GM23338 (cell line): ENCODE results near the gene DNAJB13. TPM values are rescaled to one million over a fixed set of nuclear protein-coding genes. Genes with fewer than 3 reads are reported as not detected.

ENCODE experiments used
- ATAC-seq: fragments of 200-7000 bp; cut with Tn5 transposase; 3 replicates; pipeline ENCODE4 v1.9.1; 2020
- DNase-seq: peaks from one replicate; pipeline ENCODE4 v3.0.0-alpha.2; 2015; ENCODE audit warnings: low spot score
- H2AFZ ChIP-seq: fragments of 200-600 bp; sonication (generic); 2 replicates; pipeline ENCODE4 v1.8.0; 2016; ENCODE audit warnings: antibody characterized with exemption, mild to moderate bottlenecking, moderate library complexity
- H3F3A ChIP-seq: fragments of 200-600 bp; sonication (generic); replicated peaks from 2 replicates; pipeline ENCODE4 v1.8.0; 2017; ENCODE audit warnings: antibody characterized with exemption, mixed run types, low read depth
- H3K27ac ChIP-seq: fragments of 200-600 bp; sonication (generic); 2 replicates; pipeline ENCODE4 v1.6.1; 2016; ENCODE audit warnings: low read depth
- H3K27me3 ChIP-seq: fragments of 200-600 bp; sonication (generic); 2 replicates; pipeline ENCODE4 v1.8.0; 2016; ENCODE audit warnings: mild to moderate bottlenecking, mixed run types, moderate library complexity; ENCODE audit not compliant: insufficient read depth
- H3K36me3 ChIP-seq: fragments of 200-600 bp; sonication (generic); 2 replicates; pipeline ENCODE4 v1.8.0; 2016; ENCODE audit warnings: mild to moderate bottlenecking; ENCODE audit not compliant: insufficient read depth
- H3K4me1 ChIP-seq: fragments of 200-600 bp; sonication (generic); 2 replicates; pipeline ENCODE4 v1.8.0; 2016; ENCODE audit warnings: mild to moderate bottlenecking, moderate library complexity; ENCODE audit not compliant: insufficient read depth
- H3K4me2 ChIP-seq: fragments of 200-600 bp; sonication (generic); 2 replicates; pipeline ENCODE4 v1.7.1; 2017; ENCODE audit warnings: mixed run types
- H3K4me3 ChIP-seq: fragments of 200-600 bp; sonication (generic); 2 replicates; pipeline ENCODE4 v1.6.1; 2016; ENCODE audit warnings: mixed run types
- H3K79me2 ChIP-seq: fragments of 200-600 bp; sonication (generic); replicated peaks from 2 replicates; pipeline ENCODE4 v1.8.0; 2017; ENCODE audit warnings: mild to moderate bottlenecking; ENCODE audit not compliant: insufficient read depth
- H3K9me2 ChIP-seq: fragments of 200-600 bp; sonication (generic); 2 replicates; pipeline ENCODE4 v1.8.0; 2017; ENCODE audit not compliant: insufficient read depth
- H4K20me1 ChIP-seq: fragments of 200-600 bp; sonication (generic); replicated peaks from 2 replicates; pipeline ENCODE4 v1.8.0; 2017; ENCODE audit warnings: mild to moderate bottlenecking; ENCODE audit not compliant: insufficient read depth
- H3K27ac Mint-ChIP-seq: 2 replicates; pipeline ENCODE4 v1.8.0; 2020; ENCODE audit warnings: inconsistent platforms, mild to moderate bottlenecking, moderate library complexity, mixed read lengths
- H3K27me3 Mint-ChIP-seq: 3 replicates; pipeline ENCODE4 v1.8.0; 2022; ENCODE audit warnings: low read depth, mild to moderate bottlenecking, moderate library complexity, mixed read lengths, inconsistent platforms; ENCODE audit not compliant: insufficient read depth, poor library complexity
- H3K36me3 Mint-ChIP-seq: 3 replicates; pipeline ENCODE4 v1.8.0; 2021; ENCODE audit warnings: low read depth, mild to moderate bottlenecking, inconsistent platforms, moderate library complexity, mixed read lengths
- H3K4me1 Mint-ChIP-seq: 3 replicates; pipeline ENCODE4 v1.8.0; 2020; ENCODE audit warnings: mild to moderate bottlenecking, inconsistent platforms, mixed read lengths
- H3K4me3 Mint-ChIP-seq: 3 replicates; pipeline ENCODE4 v1.8.0; 2021; ENCODE audit warnings: moderate library complexity, mild to moderate bottlenecking, inconsistent platforms, mixed read lengths
- H3K9me3 Mint-ChIP-seq: 3 replicates; pipeline ENCODE4 v1.8.0; 2020; ENCODE audit warnings: moderate library complexity, mild to moderate bottlenecking, inconsistent platforms, mixed read lengths
- CREB1 ChIP-seq: fragments of 250-450 bp; sonication (Bioruptor Pico); IDR thresholded peaks from 2 replicates; pipeline ENCODE4 v1.5.0; 2020; ENCODE audit warnings: low read depth, mild to moderate bottlenecking, moderate library complexity
- EZH2 ChIP-seq: fragments of 200-600 bp; sonication (generic); IDR thresholded peaks from one replicate; pipeline ENCODE4 v1.8.0; 2017; ENCODE audit warnings: antibody characterized with exemption, mild to moderate bottlenecking, low read depth; ENCODE audit not compliant: unreplicated experiment
- EZH2phosphoT487 ChIP-seq: fragments of 200-600 bp; sonication (generic); IDR thresholded peaks from one replicate; pipeline ENCODE4 v1.8.1; 2018; ENCODE audit warnings: antibody characterized with exemption; ENCODE audit not compliant: unreplicated experiment
- JUNB ChIP-seq: IDR thresholded peaks from one replicate; pipeline ENCODE4 v1.6.1; 2016; ENCODE audit warnings: antibody characterized with exemption; ENCODE audit not compliant: unreplicated experiment
- NANOG ChIP-seq: IDR thresholded peaks from 2 replicates; pipeline ENCODE4 v1.6.1; 2016; ENCODE audit warnings: antibody characterized with exemption, borderline replicate concordance
- POLR2AphosphoS5 ChIP-seq: IDR thresholded peaks from 2 replicates; pipeline ENCODE4 v1.6.1; 2016; ENCODE audit warnings: antibody characterized with exemption, low read depth
- STAT1 ChIP-seq: IDR thresholded peaks from one replicate; pipeline ENCODE4 v1.6.1; 2016; ENCODE audit warnings: antibody characterized with exemption; ENCODE audit not compliant: unreplicated experiment
- ZNF114 ChIP-seq: fragments of 250-450 bp; sonication (Bioruptor Pico); IDR thresholded peaks from 2 replicates; pipeline ENCODE4 v1.5.0; 2020; ENCODE audit warnings: mild to moderate bottlenecking, moderate library complexity
- ZNF331 ChIP-seq: fragments of 250-450 bp; sonication (Bioruptor Pico); IDR thresholded peaks from 2 replicates; pipeline ENCODE4 v1.5.0; 2020; ENCODE audit warnings: low read depth, mild to moderate bottlenecking, moderate library complexity
- polyA plus RNA-seq: library from polyadenylated mRNA; unstranded; fragments of >200 nt; fragmentation: Nextera tagmentation; extraction: Ambion mirVana; gene quantifications from 2 replicates; pipeline ENCODE4 v1.2.1, GENCODE V29; 2016
- total RNA-seq: library from RNA; depleted of rRNA; stranded (reverse); fragments of >200 nt; shearing (Covaris generic); gene quantifications from 2 replicates; pipeline ENCODE4 v1.2.3, GENCODE V29; 2014
- TF ChIP-seq, protein P1 (sequence below): fragments of 250-450 bp; sonication (Bioruptor Pico); IDR thresholded peaks from 2 replicates; pipeline ENCODE4 v1.5.0; 2020; ENCODE audit warnings: mild to moderate bottlenecking, moderate library complexity
- TF ChIP-seq, protein P2 (sequence below), 2 experiments: fragments of 200-600 bp in 1 of 2; sonication (generic) in 1 of 2; conservative IDR thresholded peaks; 2 replicates each; pipeline versions ENCODE4 v1.5.1 to v1.6.1; 2016 to 2017; ENCODE audit warnings: antibody characterized with exemption in 2 of 2, low read depth in 2 of 2, mild to moderate bottlenecking in 2 of 2, moderate library complexity in 1 of 2
- TF ChIP-seq, protein P3 (sequence below): IDR thresholded peaks from 2 replicates; pipeline ENCODE4 v1.6.1; 2016; ENCODE audit warnings: antibody characterized with exemption
- TF ChIP-seq, protein P4 (sequence below): IDR thresholded peaks from one replicate; pipeline ENCODE4 v1.6.1; 2018; ENCODE audit warnings: antibody characterized with exemption; ENCODE audit not compliant: unreplicated experiment

DNAJB13 gene
- total and polyA plus RNA-seq, 2 experiments from 2014 or later, result 0.14 to 0.32 TPM

DNA sequence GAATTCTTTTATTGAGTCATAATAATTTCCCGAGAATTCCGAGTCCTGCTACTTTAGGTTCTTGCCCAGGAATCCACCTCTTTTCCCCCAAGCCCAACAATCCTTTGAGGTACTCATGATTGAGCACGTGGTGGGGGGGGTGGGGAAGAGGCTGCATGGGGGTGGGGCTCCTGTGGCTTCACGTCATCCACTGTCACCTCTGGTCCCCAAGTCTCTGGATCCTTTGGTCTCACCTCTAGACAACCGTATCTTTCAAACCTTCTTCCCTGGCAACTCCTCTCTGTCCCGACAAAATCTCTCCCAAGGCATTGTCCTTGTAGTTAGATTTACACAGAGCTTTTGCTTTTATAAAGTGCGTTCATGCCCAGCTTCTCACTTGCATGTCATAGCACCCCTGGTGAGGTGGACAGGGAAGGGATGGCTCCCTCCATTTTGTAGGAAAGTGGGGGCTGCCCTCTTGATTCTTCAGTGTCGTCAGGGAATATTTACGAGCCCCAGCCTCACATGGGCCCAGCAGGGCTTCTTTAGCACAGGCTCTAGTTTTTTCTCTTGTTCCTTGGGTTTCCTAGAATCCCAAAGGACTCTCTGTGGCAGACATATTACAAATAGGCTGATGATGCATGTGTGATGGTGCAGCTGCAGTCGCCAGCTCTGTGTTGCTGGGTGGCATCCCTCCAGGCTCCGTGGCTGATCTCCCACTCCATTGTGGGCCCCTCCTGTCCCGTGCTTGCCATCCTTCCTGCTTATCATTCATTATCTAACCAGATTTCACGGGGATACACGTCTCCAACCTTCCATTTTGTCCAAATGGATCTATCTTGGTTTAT lies 49.7 kb downstream of the DNAJB13 start:
- Histone ChIP-seq H3K4me1 (no peaks in the 10 kb centered on the region; the same call in 1 of the 2 replicates), H3K27me3 (no peaks in the 10 kb centered on the region), H3K4me2 (no peak overlapping the region), H3K27ac (no peak overlapping the region), H3K4me3 (no peak overlapping the region), H4K20me1 (no peaks in the 10 kb centered on the region), H3F3A (no peaks in the 10 kb centered on the region), H3K79me2 (no peaks in the 10 kb centered on the region), H3K36me3 (no peaks in the 10 kb centered on the region), H2AFZ (no peak overlapping the region), H3K9me2 (no peaks in the 10 kb centered on the region)
- H3K9me3 Mint-ChIP-seq, result no peaks in the 10 kb centered on the region
- H3K4me3 Mint-ChIP-seq, result no peak overlapping the region
- DNase-seq (no peak), ATAC-seq (no peak)
- H3K36me3 Mint-ChIP-seq, result no peaks in the 10 kb centered on the region; the same call in 2 of the 3 replicates
- H3K4me1 Mint-ChIP-seq, result peaks cover 13% of the 10 kb centered on the region; the same call in 2 of the 3 replicates
- no peak overlapping the region for H3K27ac Mint-ChIP-seq
- peaks cover 4% of the 10 kb centered on the region for H3K27me3 Mint-ChIP-seq
- TF ChIP-seq, protein P1, sequence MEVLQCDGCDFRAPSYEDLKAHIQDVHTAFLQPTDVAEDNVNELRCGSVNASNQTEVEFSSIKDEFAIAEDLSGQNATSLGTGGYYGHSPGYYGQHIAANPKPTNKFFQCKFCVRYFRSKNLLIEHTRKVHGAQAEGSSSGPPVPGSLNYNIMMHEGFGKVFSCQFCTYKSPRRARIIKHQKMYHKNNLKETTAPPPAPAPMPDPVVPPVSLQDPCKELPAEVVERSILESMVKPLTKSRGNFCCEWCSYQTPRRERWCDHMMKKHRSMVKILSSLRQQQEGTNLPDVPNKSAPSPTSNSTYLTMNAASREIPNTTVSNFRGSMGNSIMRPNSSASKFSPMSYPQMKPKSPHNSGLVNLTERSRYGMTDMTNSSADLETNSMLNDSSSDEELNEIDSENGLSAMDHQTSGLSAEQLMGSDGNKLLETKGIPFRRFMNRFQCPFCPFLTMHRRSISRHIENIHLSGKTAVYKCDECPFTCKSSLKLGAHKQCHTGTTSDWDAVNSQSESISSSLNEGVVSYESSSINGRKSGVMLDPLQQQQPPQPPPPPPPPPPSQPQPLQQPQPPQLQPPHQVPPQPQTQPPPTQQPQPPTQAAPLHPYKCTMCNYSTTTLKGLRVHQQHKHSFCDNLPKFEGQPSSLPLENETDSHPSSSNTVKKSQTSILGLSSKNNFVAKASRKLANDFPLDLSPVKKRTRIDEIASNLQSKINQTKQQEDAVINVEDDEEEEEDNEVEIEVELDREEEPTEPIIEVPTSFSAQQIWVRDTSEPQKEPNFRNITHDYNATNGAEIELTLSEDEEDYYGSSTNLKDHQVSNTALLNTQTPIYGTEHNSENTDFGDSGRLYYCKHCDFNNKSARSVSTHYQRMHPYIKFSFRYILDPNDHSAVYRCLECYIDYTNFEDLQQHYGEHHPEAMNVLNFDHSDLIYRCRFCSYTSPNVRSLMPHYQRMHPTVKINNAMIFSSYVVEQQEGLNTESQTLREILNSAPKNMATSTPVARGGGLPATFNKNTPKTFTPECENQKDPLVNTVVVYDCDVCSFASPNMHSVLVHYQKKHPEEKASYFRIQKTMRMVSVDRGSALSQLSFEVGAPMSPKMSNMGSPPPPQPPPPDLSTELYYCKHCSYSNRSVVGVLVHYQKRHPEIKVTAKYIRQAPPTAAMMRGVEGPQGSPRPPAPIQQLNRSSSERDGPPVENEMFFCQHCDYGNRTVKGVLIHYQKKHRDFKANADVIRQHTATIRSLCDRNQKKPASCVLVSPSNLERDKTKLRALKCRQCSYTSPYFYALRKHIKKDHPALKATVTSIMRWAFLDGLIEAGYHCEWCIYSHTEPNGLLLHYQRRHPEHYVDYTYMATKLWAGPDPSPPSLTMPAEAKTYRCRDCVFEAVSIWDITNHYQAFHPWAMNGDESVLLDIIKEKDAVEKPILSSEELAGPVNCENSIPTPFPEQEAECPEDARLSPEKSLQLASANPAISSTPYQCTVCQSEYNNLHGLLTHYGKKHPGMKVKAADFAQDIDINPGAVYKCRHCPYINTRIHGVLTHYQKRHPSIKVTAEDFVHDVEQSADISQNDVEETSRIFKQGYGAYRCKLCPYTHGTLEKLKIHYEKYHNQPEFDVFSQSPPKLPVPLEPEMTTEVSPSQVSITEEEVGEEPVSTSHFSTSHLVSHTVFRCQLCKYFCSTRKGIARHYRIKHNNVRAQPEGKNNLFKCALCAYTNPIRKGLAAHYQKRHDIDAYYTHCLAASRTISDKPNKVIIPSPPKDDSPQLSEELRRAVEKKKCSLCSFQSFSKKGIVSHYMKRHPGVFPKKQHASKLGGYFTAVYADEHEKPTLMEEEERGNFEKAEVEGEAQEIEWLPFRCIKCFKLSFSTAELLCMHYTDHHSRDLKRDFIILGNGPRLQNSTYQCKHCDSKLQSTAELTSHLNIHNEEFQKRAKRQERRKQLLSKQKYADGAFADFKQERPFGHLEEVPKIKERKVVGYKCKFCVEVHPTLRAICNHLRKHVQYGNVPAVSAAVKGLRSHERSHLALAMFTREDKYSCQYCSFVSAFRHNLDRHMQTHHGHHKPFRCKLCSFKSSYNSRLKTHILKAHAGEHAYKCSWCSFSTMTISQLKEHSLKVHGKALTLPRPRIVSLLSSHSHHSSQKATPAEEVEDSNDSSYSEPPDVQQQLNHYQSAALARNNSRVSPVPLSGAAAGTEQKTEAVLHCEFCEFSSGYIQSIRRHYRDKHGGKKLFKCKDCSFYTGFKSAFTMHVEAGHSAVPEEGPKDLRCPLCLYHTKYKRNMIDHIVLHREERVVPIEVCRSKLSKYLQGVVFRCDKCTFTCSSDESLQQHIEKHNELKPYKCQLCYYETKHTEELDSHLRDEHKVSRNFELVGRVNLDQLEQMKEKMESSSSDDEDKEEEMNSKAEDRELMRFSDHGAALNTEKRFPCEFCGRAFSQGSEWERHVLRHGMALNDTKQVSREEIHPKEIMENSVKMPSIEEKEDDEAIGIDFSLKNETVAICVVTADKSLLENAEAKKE (CRISPR knock-in tag), result no peak
- TF ChIP-seq EZH2 (no peak), JUNB (no peak), STAT1 (no peak), POLR2AphosphoS5 (no peak), EZH2phosphoT487 (no peak), ZNF114 (CRISPR knock-in tag) (no peak), NANOG (no peak), ZNF331 (CRISPR knock-in tag) (no peak), CREB1 (no peak)
- TF ChIP-seq, protein P2, sequence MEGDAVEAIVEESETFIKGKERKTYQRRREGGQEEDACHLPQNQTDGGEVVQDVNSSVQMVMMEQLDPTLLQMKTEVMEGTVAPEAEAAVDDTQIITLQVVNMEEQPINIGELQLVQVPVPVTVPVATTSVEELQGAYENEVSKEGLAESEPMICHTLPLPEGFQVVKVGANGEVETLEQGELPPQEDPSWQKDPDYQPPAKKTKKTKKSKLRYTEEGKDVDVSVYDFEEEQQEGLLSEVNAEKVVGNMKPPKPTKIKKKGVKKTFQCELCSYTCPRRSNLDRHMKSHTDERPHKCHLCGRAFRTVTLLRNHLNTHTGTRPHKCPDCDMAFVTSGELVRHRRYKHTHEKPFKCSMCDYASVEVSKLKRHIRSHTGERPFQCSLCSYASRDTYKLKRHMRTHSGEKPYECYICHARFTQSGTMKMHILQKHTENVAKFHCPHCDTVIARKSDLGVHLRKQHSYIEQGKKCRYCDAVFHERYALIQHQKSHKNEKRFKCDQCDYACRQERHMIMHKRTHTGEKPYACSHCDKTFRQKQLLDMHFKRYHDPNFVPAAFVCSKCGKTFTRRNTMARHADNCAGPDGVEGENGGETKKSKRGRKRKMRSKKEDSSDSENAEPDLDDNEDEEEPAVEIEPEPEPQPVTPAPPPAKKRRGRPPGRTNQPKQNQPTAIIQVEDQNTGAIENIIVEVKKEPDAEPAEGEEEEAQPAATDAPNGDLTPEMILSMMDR (conservative IDR thresholded peaks at IDR 0.05; ENCODE audit: low read depth in 2 of 2), result no peak
- TF ChIP-seq, protein P3, sequence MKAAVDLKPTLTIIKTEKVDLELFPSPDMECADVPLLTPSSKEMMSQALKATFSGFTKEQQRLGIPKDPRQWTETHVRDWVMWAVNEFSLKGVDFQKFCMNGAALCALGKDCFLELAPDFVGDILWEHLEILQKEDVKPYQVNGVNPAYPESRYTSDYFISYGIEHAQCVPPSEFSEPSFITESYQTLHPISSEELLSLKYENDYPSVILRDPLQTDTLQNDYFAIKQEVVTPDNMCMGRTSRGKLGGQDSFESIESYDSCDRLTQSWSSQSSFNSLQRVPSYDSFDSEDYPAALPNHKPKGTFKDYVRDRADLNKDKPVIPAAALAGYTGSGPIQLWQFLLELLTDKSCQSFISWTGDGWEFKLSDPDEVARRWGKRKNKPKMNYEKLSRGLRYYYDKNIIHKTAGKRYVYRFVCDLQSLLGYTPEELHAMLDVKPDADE, result no peak
- TF ChIP-seq, protein P4, sequence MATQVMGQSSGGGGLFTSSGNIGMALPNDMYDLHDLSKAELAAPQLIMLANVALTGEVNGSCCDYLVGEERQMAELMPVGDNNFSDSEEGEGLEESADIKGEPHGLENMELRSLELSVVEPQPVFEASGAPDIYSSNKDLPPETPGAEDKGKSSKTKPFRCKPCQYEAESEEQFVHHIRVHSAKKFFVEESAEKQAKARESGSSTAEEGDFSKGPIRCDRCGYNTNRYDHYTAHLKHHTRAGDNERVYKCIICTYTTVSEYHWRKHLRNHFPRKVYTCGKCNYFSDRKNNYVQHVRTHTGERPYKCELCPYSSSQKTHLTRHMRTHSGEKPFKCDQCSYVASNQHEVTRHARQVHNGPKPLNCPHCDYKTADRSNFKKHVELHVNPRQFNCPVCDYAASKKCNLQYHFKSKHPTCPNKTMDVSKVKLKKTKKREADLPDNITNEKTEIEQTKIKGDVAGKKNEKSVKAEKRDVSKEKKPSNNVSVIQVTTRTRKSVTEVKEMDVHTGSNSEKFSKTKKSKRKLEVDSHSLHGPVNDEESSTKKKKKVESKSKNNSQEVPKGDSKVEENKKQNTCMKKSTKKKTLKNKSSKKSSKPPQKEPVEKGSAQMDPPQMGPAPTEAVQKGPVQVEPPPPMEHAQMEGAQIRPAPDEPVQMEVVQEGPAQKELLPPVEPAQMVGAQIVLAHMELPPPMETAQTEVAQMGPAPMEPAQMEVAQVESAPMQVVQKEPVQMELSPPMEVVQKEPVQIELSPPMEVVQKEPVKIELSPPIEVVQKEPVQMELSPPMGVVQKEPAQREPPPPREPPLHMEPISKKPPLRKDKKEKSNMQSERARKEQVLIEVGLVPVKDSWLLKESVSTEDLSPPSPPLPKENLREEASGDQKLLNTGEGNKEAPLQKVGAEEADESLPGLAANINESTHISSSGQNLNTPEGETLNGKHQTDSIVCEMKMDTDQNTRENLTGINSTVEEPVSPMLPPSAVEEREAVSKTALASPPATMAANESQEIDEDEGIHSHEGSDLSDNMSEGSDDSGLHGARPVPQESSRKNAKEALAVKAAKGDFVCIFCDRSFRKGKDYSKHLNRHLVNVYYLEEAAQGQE, result no peak
